Stimulated activated CD8-positive, alpha-beta memory T cell treated with anti-CD3 and anti-CD28 coated beads, Interleukin-15, amount 100 ng/mL, for 24 hours (primary cell): ENCODE results near the gene OR4K5.
"Not testable (repeated sequence)": the region's sequence is repeated elsewhere in the genome, so short reads cannot be mapped to it uniquely, and the experiment has no call there.

Experiments
- DNase-seq: peaks from one replicate; pipeline ENCODE4 v3.0.0-alpha.2; 2020; ENCODE audit warnings: low read depth

OR4K5 gene, protein sequence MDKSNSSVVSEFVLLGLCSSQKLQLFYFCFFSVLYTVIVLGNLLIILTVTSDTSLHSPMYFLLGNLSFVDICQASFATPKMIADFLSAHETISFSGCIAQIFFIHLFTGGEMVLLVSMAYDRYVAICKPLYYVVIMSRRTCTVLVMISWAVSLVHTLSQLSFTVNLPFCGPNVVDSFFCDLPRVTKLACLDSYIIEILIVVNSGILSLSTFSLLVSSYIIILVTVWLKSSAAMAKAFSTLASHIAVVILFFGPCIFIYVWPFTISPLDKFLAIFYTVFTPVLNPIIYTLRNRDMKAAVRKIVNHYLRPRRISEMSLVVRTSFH

DNA sequence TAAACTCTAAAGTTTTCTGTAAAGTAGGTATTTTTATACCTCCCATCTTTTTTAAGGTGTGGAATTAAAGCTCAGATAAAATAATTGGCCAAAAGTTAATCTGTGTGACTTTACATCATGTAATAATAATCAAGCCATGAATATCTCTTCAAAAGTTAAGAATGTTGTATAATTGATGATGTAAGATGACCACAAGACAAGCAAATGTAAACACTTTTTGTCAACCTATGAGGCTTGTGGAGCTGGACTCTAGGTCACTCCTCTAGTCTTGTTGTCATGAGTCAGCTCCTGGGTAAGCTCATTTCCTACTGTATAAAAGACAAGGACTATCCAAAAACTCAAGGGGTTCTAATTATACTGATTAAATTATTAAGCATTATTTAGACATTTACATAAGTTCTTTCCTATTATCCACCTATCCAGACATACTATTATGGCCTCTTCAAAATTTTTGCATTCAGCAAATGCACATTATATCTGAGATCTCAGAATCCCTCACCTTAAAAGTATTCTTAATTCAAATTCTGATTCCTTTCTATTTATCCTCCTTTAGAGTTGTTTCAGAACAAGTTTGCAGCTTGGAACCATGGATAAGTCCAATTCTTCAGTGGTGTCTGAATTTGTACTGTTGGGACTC, at the start of gene OR4K5:
OR4K5 (plus strand) TSS at position 587 of the 637 bp plus-strand sequence; CDS start at position 587, 0 bp downstream.
- DNase-seq, result no peak

DNA sequence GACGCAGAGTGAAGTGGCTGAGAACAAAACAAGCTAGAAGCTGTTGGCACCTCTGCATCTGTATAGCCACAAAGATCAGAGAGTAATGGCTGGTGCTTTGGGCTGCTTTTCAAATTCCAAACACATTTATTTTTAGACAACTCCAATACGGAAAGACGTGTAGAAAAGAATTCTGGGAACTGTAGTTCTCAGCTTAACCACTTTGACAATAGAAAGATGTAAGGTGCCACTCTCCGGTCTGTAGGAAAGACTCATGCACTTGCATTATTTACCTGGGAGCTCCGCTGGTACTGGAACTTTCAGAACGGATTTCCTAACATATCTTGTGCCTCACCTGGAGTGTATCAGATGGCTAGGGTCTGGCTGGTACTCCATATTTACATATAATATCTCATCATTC, 47.2 kb upstream of the OR4K5 start:
- no peak for DNase-seq

DNA sequence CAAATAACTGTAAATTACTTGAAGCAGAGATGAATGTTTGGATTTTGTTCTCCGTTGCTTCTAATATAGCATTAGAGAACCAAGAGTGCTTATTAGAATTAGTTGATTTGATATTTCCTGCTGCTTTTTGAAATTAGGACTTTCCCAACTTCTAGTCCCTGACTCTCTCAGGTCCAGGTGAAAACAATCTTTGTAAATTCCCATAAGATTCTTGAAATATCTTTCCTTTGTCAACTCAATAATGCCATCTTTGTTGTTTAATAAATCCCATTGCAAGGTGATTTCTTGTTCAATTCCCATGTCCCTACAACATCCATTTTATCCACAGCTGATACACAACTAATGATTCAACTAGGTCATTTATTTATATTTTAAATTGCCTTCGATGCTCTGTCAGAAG, 45.6 kb upstream of the OR4K5 start, which contains the start of gene OR4K2:
OR4K2 (plus strand) TSS at position 301 of the 400 bp plus-strand sequence. CDS start 1,126 bp downstream, outside the sequence.
- DNase-seq, result no peak

DNA sequence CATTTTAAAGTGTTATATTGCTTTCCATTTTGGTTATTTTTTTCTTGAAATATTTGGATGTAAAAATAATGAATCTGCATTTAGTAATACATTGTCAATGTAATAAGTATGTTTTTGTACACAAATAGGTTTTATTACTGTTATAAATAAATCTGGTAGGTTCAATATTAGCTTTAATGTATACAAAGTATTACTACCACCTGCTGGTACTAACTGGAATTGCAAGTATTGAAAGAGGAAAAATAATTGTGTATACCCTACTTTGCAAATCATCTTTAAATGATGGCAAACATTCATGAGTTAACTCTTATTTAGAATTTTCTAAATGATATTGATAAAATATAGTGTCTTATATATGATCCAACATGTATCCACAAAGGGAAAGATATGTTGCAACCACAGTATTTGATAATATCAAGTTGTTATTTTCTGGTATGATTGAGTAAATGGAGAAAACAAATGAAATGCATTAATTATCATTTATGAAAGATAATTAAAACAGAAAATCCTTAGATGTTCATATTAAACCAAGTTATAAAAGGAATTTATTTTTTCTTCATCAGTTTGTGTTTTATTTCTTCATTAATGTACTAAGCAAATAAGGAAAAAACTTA, 42.3 kb upstream of the OR4K5 start:
- DNase-seq, result no peak

DNA sequence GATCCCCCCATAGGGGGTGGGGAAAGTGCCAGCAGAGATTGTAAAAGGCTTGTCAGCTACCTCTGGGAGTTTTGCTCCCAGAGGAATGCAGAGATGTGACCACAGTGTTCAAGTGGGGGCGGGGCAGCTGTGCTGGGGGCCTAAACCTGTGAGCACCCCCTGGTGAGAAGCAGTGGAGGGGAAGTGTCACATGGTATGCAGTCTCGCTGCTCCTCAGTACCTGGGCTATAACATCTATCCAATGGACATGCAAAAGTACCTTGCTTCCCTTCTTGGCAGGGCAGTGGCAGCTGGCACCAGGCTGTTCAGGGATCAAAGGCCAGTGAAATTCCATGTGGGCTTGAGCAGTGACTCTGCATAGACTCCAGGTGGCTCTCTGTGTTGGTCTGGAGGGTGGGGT, 25.1 kb upstream of the OR4K5 start:
- DNase-seq, result no peak

DNA sequence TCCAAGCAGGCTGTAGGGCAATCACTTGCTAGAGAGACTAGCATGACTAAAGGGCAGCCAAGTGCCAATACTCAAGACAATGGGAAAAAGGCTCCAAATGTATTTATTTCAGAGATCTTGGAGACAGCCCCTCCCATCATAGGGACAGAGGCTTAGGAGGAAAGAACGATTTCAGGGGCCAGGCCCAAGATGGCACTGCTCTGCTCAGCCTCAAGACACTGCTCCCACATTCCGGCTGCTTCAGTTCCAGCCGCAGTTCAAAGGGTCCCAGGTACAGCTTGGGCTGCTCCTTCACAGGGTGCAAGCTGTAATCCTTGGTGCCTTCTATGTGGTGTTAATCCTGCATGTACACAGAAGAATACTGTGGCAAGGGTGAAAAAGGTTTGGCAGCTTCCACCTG, 19.4 kb upstream of the OR4K5 start:
- no peak for DNase-seq

DNA sequence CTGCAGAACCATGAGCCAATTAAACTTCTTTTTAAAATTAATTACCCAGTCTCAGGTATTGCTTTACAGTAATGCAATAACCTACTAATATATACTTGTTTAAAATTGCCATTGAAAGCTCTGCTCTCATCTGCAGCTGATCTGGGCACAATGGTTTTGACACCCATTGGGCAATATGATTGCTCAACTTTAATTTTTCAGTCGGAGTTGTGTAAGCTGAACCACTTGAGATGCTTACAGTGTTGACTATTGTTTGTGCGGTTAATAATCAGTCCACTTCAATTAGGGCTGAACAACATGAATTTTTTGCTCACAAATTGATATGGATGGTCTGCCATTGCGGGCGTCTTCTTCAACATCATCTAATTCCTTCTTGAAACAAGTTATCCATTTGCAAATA, 18.0 kb upstream of the OR4K5 start:
- no peak for DNase-seq

DNA sequence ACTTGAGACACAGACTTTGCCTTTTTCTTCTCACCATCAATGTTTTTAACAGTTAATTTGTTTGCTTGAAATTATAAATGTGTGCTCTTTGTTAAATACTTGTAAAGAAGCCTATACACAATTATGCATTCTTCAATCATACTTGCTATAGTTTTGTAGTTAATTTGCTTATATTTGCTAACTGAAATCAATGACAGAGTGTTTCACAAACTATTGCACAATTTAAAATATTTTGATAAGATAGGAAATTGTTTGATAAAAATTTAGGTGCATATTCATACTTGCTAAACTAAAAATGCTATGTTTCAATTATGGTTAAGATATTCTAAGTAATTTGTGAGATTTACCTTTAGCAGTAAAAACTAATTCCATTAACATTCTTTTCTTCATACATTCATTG, 13.7 kb upstream of the OR4K5 start:
- no peak for DNase-seq

DNA sequence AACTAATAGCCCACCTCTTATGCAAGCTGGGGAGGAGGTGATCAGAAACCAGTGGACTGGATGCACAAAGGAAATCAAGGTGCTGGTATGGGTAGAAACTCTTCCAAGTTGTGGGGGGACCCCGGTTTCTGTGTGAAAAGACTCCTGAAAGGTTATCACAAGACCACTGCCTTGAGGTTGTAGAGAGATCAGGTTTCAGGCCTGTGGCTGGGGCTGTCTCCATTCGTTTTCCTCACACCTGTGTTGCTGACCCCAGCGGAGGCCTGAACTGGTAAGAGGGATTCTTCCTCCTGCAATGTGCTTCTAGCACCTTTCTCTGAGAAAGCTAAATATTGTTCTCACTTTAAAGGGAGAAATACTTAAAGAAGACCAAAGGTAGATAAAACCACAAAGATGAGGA, 9.3 kb upstream of the OR4K5 start:
- DNase-seq, result no peak

DNA sequence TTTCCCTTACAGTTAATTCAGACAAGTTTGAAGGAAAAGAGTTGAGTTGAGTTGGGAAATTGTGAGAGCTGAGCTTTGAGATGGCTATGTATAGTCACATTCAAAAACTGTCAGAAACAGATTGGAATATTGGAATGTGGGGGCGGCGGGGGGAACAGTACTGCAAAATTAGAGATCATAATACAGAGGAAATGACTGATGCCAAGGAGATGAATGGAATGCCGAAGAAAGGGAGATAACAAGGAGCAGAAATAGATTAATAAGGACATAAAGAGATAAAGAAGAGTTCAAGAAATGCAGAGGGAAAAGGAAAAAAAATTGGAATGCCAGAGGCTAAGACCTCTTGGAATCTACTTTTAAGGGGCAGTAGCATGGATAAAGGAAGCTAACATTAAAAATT, 3.2 kb upstream of the OR4K5 start:
- no peak for DNase-seq

DNA sequence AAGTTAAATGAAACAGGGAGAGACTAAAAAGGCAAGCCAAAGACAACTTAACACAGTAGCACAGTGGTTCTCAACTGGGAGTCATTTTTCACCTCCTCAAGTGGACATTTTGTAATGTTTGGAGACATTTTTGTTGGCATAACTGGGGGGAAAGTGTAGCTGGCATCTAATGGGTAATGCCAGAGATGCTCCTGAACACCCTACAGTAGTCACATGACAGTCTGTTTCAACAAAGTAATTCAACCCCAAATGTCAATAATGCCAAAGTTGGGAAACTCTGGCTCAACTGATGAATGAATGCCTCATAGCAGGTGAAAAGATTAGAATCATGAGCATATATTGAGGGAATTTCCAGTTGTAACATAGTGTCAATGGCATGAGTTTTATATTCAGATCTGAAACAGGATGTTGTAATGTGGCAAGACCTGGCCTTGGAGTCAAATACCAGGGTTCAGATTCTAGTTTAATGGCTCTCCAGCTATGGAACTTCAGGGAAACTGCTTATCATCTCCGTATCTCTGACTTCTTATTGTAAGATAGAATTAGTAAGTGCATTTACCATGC, 2.4 kb upstream of the OR4K5 start:
- DNase-seq, result no peak

DNA sequence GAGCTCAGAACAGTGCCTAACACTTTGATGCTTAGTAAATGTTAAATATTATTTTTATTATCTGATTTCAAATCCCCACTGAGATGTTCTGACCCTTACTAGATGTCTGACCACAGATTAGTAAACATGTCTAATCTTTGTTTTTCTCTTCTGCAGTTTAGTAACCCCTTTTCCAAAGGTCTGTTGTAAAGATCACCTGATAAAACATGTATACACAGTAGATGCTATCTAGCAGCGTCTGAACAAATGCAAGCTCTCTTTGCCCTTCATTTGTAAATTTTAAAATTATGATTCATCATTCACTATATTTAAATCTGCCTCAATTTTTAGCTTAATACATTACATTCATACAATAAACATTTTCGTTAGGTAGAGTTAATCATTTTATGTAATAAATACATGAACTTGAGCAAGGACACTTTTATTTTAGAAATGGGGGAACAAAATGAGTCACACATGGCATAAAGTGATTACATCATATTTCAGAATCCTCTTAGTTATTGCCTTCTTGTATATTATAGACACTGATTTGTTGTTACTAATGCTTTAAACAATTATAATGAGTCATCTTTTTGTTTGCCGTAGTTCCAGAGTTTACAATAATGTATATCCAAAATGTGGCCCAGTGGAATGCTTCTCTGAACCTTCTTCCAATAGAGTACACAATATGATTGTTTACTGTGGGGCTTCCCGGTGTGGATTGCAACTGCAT, 1.7 kb upstream of the OR4K5 start:
- no peak for DNase-seq

DNA sequence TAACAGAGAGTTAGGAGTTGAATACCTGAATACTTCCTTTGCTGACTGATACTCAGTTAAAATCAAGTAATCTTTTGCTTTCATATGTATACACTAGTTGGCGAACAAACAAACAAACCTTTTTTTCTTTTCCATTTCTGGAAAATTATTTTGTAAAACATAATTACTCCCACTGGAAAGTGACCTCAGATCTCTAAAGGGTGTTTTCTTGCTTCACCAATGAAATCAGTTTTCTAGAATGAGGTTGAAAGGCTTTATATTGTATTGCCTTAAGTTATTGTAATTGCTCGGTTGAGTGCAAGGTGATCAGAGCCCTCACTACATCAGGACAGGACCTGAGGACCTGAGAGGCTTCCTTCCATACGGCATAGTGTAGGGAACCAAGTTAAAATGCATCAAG, 10.2 kb downstream of the OR4K5 start, which contains the start of gene OR4K1:
OR4K1 (plus strand) TSS at position 301 of the 400 bp plus-strand sequence. CDS start 4,750 bp downstream, outside the sequence.
- no peak for DNase-seq

DNA sequence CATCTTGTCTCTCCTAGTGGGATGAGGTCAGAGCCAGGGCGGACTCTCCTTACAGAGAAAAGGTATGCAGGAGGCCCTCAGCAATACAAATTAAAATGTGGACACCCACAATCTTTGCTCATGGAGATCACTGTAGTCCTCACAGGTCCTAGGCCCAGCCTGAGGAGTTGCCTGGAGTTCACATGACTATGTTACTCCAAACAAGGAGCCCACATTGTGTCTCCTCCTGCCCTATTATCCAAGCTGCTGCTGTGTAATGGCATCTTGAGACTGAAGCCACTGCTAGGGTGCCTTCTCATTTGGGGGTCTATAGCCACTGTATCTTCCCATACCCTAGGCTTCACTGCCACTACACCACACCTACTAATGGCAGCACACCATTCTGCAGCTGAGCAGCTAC, 21.3 kb downstream of the OR4K5 start:
- no peak for DNase-seq

DNA sequence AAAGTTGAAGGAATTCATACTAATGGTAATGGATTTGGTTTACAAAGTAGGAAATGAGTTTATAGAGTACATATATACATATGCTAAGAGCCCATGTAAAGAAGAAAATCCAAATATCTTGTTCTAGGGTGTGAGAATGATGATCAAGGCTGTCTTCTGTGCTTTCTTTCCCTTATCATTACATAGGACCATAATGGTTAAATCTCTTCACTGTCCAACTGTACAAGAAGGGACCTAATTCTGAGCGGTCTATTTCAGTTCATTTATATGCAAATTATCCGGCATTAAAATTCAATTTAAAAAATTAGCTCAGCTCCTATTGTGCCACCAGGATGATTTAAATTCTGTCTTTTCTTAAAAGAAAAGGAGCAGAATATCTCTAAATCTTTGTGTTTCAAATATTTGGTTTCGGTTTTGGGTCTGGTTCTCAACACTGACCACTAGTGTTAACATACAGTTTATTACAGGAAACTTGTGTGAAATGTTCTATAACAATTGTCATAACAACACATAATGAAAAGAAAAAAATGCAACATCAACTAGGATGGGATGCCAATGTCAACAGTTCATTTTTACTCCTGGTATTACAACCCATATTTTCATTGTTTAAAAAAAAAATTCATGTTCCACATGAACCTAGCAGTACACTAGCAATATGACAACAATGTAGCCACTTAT, 27.1 kb downstream of the OR4K5 start:
- no peak for DNase-seq

DNA sequence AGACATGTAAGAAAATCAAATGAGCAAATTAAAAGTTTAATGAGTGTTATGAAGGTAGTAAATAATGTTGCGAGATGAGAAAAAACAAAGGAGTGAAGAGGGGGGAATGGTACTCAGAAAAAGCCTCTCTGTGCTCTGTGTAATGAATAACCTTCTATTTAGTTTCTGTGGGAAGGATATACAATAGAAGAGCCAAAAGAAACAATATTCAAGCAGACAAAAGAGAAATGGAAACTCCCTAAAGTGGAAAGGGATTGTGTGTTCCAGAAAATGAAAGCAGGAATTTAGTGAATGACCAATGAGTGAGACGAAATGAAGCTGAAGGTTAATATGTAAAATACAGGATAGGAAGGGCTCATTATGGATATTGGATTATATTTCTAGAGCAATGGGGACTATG, 28.8 kb downstream of the OR4K5 start:
- DNase-seq, result no peak

DNA sequence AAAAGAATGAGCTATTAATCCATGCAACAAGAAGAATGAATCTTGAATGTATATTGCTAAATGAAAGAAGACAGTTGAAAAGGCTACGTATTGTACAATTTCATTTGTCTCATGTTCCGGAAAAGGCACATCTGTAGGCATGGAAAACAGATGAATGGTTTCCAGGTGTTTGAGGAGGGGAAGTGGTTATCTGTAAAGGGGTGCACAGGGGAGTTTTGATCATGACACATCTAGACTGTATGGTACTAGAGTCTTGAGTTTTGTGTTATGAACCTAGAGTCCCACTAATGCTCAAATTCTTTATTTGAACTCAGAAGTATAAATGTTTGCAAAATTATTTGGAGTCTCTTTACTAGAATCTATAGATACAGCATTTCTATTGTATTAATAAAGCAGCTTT, 49.3 kb downstream of the OR4K5 start:
- not testable (repeated sequence) for DNase-seq
